ENCODE results near the gene UPK1B. TPM values are rescaled to one million over a fixed set of nuclear protein-coding genes. Genes with fewer than 3 reads are reported as not detected.
A peak's percentile ranks its signal among the peaks of the same experiment; 100 is the strongest.

Gene UPK1B
- total and polyA plus RNA-seq, 9 of the 15 experiments (the other 6 are each of a cell fraction or from before 2014, with no cell fraction given) = 0.22 to 1.2 (median 0.51) TPM

DNA sequence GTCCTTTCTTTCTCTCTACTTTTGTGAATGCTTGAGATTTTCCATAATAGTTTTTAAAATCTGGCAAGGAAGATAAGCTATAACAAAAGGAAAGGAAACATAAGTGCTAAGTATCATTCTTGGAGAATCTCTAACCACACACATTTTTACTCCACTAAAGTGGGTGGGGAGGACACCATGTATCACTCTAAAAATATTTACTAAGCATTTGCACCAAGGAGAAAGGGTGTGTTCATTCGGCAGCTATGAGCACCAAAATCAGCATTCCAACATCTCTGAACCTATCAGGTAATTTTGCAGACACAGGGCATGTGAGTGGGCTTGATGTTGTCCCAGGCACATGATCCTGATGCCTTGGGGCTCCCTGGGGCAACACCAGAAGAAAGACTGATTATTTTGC lies 61.8 kb downstream of the UPK1B start (continued):
- TF ChIP-seq, protein P1, sequence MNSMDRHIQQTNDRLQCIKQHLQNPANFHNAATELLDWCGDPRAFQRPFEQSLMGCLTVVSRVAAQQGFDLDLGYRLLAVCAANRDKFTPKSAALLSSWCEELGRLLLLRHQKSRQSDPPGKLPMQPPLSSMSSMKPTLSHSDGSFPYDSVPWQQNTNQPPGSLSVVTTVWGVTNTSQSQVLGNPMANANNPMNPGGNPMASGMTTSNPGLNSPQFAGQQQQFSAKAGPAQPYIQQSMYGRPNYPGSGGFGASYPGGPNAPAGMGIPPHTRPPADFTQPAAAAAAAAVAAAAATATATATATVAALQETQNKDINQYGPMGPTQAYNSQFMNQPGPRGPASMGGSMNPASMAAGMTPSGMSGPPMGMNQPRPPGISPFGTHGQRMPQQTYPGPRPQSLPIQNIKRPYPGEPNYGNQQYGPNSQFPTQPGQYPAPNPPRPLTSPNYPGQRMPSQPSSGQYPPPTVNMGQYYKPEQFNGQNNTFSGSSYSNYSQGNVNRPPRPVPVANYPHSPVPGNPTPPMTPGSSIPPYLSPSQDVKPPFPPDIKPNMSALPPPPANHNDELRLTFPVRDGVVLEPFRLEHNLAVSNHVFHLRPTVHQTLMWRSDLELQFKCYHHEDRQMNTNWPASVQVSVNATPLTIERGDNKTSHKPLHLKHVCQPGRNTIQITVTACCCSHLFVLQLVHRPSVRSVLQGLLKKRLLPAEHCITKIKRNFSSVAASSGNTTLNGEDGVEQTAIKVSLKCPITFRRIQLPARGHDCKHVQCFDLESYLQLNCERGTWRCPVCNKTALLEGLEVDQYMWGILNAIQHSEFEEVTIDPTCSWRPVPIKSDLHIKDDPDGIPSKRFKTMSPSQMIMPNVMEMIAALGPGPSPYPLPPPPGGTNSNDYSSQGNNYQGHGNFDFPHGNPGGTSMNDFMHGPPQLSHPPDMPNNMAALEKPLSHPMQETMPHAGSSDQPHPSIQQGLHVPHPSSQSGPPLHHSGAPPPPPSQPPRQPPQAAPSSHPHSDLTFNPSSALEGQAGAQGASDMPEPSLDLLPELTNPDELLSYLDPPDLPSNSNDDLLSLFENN (IDR thresholded peaks at IDR 0.05; ENCODE audit: low read depth in 2 of 2, low read length in 2 of 2) = no peak
- TF ChIP-seq ZKSCAN1 (IDR thresholded peaks at IDR 0.05; ENCODE audit: low read depth, low read length) = no peak

DNA sequence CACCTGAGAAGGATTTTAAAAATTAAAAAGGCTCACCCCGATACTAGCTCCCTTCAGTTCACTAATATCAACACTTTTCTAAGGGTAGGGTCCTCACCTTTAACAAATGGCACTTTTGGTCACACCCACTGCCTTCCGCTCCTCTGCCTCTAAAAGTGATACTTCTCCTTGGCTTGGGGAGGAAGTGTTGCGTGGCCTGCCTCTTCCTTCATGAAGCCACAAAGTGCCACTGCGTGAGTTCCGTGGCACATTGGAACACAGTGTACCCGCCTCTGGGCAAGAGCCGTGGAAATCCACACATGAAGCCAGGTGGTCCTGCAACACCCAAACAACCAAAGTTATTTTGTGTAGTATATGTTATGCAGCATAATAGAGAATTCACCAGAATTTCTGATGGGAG lies 63.4 kb downstream of the UPK1B start:
- no peaks in the 10 kb centered on the region for H3K27me3 ChIP-seq (ENCODE audit: control insufficient read depth in 2 of 2, insufficient read depth in 2 of 2, low read length in 2 of 2)
- intact Hi-C loops (cut with micrococcal nuclease) (no loop called here), in situ Hi-C loops (cut with MboI) (loop anchor here (25.0 kb wide), 1 partner anchor 349 kb away; no protein-coding TSS in a partner anchor)
- BruUV-seq (replicated peaks) = no TSS peak
- peaks cover 29% of the 10 kb centered on the region for H3K79me2 ChIP-seq (ENCODE audit: control insufficient read depth, insufficient read depth, low read length)
- no peak overlapping the region for H3K9ac ChIP-seq (ENCODE audit: insufficient read depth in 1 of 2, low read depth in 2 of 2, low read length in 2 of 2)
- 98% methylated on average over 3 of the region's 7 CpGs for WGBS (ENCODE audit: insufficient coverage, low coverage, missing lambda C conversion rate)
- ChIA-PET CTCF (ENCODE audit: low intra/inter-chr PET ratio) (no interaction called here), POLR2A (no interaction called here)
- H3K9me1 ChIP-seq (ENCODE audit: control insufficient read depth, insufficient read depth, low read length) = no peaks in the 10 kb centered on the region
- H3K27ac ChIP-seq (ENCODE audit: extremely low read depth, low read depth, low read length) = no peak overlapping the region
- FAIRE-seq (no peak), ATAC-seq (no peak), DNase-seq (ENCODE audit: extremely low read depth in 1 of 4, low spot score in 3 of 4) (no peak)
- H2AFZ ChIP-seq (ENCODE audit: low read depth, low read length) = no peak overlapping the region
- H3K36me3 ChIP-seq (ENCODE audit: control insufficient read depth, insufficient read depth, low read length) = peaks cover 30% of the 10 kb centered on the region; the same call in 2 of the 3 replicates
- H4K20me1 ChIP-seq (replicated peaks; ENCODE audit: control insufficient read depth, insufficient read depth, low read length) = no peaks in the 10 kb centered on the region
- no peak overlapping the region for H3K4me2 ChIP-seq (ENCODE audit: insufficient read depth, low read length)
- TF ChIP-seq, protein P2, sequence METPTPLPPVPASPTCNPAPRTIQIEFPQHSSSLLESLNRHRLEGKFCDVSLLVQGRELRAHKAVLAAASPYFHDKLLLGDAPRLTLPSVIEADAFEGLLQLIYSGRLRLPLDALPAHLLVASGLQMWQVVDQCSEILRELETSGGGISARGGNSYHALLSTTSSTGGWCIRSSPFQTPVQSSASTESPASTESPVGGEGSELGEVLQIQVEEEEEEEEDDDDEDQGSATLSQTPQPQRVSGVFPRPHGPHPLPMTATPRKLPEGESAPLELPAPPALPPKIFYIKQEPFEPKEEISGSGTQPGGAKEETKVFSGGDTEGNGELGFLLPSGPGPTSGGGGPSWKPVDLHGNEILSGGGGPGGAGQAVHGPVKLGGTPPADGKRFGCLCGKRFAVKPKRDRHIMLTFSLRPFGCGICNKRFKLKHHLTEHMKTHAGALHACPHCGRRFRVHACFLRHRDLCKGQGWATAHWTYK (CRISPR knock-in tag; IDR thresholded peaks at IDR 0.05) = peak; percentile 51; the same call in 1 of the 2 replicates
- no peak for TF ChIP-seq FOXA3 (CRISPR knock-in tag; conservative IDR thresholded peaks at IDR 0.05 in 1 of 2, IDR thresholded peaks at IDR 0.05 in 1 of 2)
- no peak overlapping the region for H3K4me3 ChIP-seq
- no peaks in the 10 kb centered on the region for H3K9me3 ChIP-seq (replicated peaks; ENCODE audit: control insufficient read depth, insufficient read depth, low read depth, low read length)
- H3K4me1 ChIP-seq (replicated peaks in 1 of 2; ENCODE audit: control insufficient read depth in 2 of 2, insufficient read depth in 2 of 2, low read length in 2 of 2) = peaks cover 8 to 9% of the 10 kb centered on the region in 2 experiments; a peak in 4 of 5 replicates
